Body of pancreas (tissue), 4 donors: Measurements from ENCODE around the gene GATA3. TPM values are rescaled to one million over a fixed set of nuclear protein-coding genes. Genes with fewer than 3 reads are reported as not detected.

Source experiments
- ATAC-seq: fragments of 150-250 bp; one replicate; pipeline ENCODE4 v1.9.1; 2016
- DNase-seq, 4 donors: peaks; one replicate each; pipeline ENCODE4 v3.0.0-alpha.2; 2019
- H3K27ac ChIP-seq, 4 donors: fragments of 200-600 bp; sonication (generic); 1 replicate in 3 of 4; 2 replicates in 1 of 4; pipeline versions ENCODE4 v1.5.1 to v1.6.1; 2016 to 2019; ENCODE audit warnings: mild to moderate bottlenecking in 1 of 4, mixed read lengths in 1 of 4, moderate library complexity in 1 of 4
- H3K27me3 ChIP-seq, 2 donors: fragments of 200-600 bp; sonication (generic); one replicate each; pipeline ENCODE4 v1.6.0; 2016; ENCODE audit warnings: mild to moderate bottlenecking in 1 of 2
- H3K36me3 ChIP-seq, 2 donors: fragments of 200-600 bp; sonication (generic); replicated peaks in 1 of 2; 2 replicates each; pipeline ENCODE4 v1.5.1; 2016; ENCODE audit warnings: low read depth in 2 of 2; ENCODE audit not compliant: insufficient read depth in 1 of 2
- H3K4me1 ChIP-seq: fragments of 200-600 bp; sonication (generic); one replicate; pipeline ENCODE4 v1.6.0; 2016
- H3K4me3 ChIP-seq, 2 donors: fragments of 200-600 bp; sonication (generic); 1 replicate in 1 of 2; 2 replicates in 1 of 2; pipeline ENCODE4 v1.5.1; 2016 to 2019
- H3K9me3 ChIP-seq, 3 donors: fragments of 200-600 bp; sonication (generic); 1 replicate in 2 of 3; 2 replicates in 1 of 3; pipeline ENCODE4 v1.5.1; 2016
- POLR2A ChIP-seq, 3 donors: fragments of 450-650 bp; IDR thresholded peaks; one replicate each; pipeline ENCODE4 v1.6.1; 2016; ENCODE audit warnings: antibody characterized with exemption in 3 of 3, mild to moderate bottlenecking in 2 of 3
- WGBS, 2 donors: methylation state at CpG; one replicate each; pipeline ENCODE4 v1.1.5; 2017; 5-methylcytosine and 5-hydroxymethylcytosine counted together
- intact Hi-C: fragments of 100-400 bp; cut with DNase I; formaldehyde crosslinking; loops from one replicate; pipeline ENCODE4 v1.15.1; 2023
- total RNA-seq, 2 donors: library from RNA; depleted of rRNA; stranded (reverse); fragments of >200 nt; gene quantifications; one replicate each; pipeline ENCODE4 v1.1.0, GENCODE V29; 2016
- TF ChIP-seq, protein P1 (sequence below), 7 experiments: fragments of 450-650 bp in 4 of 7; fragments of 200-600 bp in 3 of 7; sonication (generic) in 3 of 7; IDR thresholded peaks; one replicate each; pipeline ENCODE4 v1.5.1; 2016 to 2019; ENCODE audit warnings: antibody characterized with exemption in 7 of 7

The GATA3 gene
- total RNA-seq, 2 donors from 2014 or later, result 0.26 to 0.66 TPM

GRCh38 chr10:8057636-8058273 is 3.3 kb downstream of the GATA3 start:
- DNase-seq (no peak), ATAC-seq (no peak)
- Histone ChIP-seq H3K4me1 (peaks cover 31% of the 10 kb centered on the region), H3K4me3 (no peak overlapping the region), H3K36me3 (no peaks in the 10 kb centered on the region), H3K27me3 (peaks cover 0 to 33% of the 10 kb centered on the region in 2 donors), H3K9me3 (no peaks in the 10 kb centered on the region), H3K27ac (no peak overlapping the region)
- intact Hi-C loops, result no loop called here
- WGBS, 2 donors, result 37 to 54% methylated on average over 4 to 15 of the region's 15 CpGs
- TF ChIP-seq, protein P1, sequence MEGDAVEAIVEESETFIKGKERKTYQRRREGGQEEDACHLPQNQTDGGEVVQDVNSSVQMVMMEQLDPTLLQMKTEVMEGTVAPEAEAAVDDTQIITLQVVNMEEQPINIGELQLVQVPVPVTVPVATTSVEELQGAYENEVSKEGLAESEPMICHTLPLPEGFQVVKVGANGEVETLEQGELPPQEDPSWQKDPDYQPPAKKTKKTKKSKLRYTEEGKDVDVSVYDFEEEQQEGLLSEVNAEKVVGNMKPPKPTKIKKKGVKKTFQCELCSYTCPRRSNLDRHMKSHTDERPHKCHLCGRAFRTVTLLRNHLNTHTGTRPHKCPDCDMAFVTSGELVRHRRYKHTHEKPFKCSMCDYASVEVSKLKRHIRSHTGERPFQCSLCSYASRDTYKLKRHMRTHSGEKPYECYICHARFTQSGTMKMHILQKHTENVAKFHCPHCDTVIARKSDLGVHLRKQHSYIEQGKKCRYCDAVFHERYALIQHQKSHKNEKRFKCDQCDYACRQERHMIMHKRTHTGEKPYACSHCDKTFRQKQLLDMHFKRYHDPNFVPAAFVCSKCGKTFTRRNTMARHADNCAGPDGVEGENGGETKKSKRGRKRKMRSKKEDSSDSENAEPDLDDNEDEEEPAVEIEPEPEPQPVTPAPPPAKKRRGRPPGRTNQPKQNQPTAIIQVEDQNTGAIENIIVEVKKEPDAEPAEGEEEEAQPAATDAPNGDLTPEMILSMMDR (IDR thresholded peaks at IDR 0.05), result no peak
- no peak for TF ChIP-seq POLR2A (IDR thresholded peaks at IDR 0.05)

DNA sequence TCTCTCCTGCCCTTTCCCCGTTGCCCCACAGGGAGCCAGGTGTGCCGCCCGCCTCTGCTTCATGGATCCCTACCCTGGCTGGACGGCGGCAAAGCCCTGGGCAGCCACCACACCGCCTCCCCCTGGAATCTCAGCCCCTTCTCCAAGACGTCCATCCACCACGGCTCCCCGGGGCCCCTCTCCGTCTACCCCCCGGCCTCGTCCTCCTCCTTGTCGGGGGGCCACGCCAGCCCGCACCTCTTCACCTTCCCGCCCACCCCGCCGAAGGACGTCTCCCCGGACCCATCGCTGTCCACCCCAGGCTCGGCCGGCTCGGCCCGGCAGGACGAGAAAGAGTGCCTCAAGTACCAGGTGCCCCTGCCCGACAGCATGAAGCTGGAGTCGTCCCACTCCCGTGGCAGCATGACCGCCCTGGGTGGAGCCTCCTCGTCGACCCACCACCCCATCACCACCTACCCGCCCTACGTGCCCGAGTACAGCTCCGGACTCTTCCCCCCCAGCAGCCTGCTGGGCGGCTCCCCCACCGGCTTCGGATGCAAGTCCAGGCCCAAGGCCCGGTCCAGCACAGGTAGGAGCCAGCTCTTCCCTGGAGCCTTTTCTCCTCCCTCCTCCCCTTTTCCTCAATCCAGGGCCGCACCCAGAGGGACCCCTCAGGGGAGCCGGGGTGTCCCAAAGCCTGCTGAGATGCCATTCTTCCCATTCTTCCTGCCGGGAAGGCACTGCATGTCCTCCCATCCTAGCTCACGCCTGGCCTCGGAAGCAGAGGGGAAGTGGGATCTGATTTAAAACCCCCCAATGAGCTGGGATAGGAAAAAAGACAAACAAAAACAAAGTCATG is 4.0 kb downstream of the GATA3 start:
- ATAC-seq (no peak), DNase-seq (no peak)
- peaks cover 23% of the 10 kb centered on the region for H3K4me1 ChIP-seq
- peaks cover 0 to 32% of the 10 kb centered on the region in 2 donors for H3K27me3 ChIP-seq
- no peaks in the 10 kb centered on the region for H3K36me3 ChIP-seq
- H3K9me3 ChIP-seq, result no peaks in the 10 kb centered on the region
- intact Hi-C loops, result no loop called here
- TF ChIP-seq, protein P1 (IDR thresholded peaks at IDR 0.05), result no peak
- TF ChIP-seq POLR2A (IDR thresholded peaks at IDR 0.05), result no peak
- WGBS, 2 donors, result 33% methylated on average over 38 to 40 of the region's 45 CpGs
- no peak overlapping the region for H3K4me3 ChIP-seq
- H3K27ac ChIP-seq, result no peak overlapping the region

DNA sequence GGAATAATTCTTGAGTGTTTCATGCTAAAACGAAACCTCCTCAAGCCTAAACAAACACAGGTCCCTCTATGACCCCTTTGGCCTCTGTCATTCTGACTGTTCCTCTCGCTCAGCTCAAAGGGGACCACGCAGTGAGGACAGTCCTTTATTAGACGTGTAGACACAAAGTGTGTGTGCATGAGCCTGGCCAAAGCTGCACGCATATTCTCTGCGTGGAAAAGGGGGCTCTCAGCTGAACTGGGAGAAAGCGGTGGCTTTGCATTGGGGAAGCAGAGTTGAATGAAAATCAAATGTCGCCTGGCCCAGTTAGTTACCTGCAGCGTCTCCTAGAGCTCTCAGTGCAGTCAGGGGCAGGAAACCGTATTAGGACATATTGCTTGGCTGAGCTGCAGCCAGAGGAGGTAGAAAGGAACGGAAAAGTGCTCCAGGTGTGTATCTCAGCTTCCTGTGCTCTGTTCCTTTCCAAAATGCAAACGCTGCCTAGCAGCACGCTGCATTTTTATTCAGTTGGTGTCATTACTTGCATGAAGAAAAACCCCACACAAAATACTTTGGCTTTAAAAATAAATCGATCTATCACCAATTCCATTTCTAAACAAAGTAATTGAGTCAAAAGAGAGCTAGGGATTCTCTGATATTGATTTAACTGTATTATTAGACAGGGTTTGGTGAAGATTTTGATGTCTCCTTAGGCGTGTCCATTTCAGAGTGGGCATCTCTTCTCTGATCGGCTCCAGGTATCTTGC is 4.9 kb downstream of the GATA3 start:
- Histone ChIP-seq H3K36me3 (no peaks in the 10 kb centered on the region), H3K9me3 (no peaks in the 10 kb centered on the region), H3K4me3 (no peak overlapping the region), H3K27ac (no peak overlapping the region), H3K4me1 (peaks cover 15% of the 10 kb centered on the region), H3K27me3 (peaks cover 0 to 28% of the 10 kb centered on the region in 2 donors)
- WGBS, 2 donors, result 27 to 32% methylated on average over 16 of the region's 16 CpGs
- DNase-seq (no peak), ATAC-seq (no peak)
- no peak for TF ChIP-seq POLR2A (IDR thresholded peaks at IDR 0.05)
- TF ChIP-seq, protein P1 (IDR thresholded peaks at IDR 0.05), result no peak
- intact Hi-C loops, result no loop called here

DNA sequence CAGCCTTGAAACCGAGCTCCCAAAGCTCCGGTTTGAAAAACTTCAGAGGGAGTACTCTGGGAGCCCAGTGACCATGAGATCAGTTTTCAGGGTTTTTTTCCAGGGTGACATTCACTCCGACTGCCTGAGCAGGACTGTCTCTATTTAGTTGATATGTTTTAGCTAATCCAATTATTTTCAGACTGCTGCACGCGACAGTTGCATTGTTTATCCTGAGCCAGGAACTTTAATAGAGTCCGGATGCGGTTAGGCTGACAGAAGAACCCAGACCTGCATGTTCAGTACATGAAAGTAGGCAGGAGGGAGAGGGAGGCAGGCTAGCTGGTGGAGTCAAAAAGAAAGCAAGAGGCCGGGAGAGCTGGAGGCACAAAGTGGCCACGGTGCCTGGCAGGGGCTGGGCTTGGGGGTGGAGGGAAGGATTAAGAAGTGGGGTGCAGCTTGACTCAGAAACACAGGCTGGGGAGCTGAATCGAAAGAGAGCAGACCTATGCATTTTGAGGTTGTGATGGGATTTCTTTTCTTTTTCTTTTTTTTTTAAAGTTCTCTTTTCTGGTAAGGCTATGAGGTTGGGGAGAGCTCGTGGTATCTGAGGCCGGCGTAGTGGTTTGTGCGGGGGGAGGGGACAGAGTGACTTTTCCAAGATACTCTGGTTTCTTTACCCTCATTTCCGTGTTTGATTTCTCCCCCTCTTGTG is 5.7 kb downstream of the GATA3 start:
- intact Hi-C loops, result no loop called here
- TF ChIP-seq POLR2A (IDR thresholded peaks at IDR 0.05), result no peak
- TF ChIP-seq, protein P1 (IDR thresholded peaks at IDR 0.05), result no peak
- DNase-seq (no peak), ATAC-seq (no peak)
- Histone ChIP-seq H3K27ac (no peak overlapping the region), H3K4me1 (peaks cover 8% of the 10 kb centered on the region), H3K9me3 (no peaks in the 10 kb centered on the region), H3K4me3 (no peak overlapping the region), H3K27me3 (peaks cover 0 to 26% of the 10 kb centered on the region in 2 donors), H3K36me3 (no peaks in the 10 kb centered on the region)
- 14% methylated on average over 14 to 15 of the region's 15 CpGs for WGBS, 2 donors
